H4 (cell line): ENCODE results near the gene CDHR4. TPM values are rescaled to one million over a fixed set of nuclear protein-coding genes. Genes with fewer than 3 reads are reported as not detected.
"Not testable (repeated sequence)": the region's sequence is repeated elsewhere in the genome, so short reads cannot be mapped to it uniquely, and the experiment has no call there.

Experiments used
- DNase-seq: peaks from one replicate; pipeline ENCODE4 v3.0.0-alpha.2; 2015; ENCODE audit warnings: low spot score
- total RNA-seq: library from RNA; depleted of rRNA; stranded (reverse); fragments of >200 nt; shearing (Covaris generic); gene quantifications from 2 replicates; pipeline ENCODE4 v1.2.3, GENCODE V29; 2014

CDHR4 gene
- total RNA-seq, 1 experiment from 2014 or later: not detected

DNA sequence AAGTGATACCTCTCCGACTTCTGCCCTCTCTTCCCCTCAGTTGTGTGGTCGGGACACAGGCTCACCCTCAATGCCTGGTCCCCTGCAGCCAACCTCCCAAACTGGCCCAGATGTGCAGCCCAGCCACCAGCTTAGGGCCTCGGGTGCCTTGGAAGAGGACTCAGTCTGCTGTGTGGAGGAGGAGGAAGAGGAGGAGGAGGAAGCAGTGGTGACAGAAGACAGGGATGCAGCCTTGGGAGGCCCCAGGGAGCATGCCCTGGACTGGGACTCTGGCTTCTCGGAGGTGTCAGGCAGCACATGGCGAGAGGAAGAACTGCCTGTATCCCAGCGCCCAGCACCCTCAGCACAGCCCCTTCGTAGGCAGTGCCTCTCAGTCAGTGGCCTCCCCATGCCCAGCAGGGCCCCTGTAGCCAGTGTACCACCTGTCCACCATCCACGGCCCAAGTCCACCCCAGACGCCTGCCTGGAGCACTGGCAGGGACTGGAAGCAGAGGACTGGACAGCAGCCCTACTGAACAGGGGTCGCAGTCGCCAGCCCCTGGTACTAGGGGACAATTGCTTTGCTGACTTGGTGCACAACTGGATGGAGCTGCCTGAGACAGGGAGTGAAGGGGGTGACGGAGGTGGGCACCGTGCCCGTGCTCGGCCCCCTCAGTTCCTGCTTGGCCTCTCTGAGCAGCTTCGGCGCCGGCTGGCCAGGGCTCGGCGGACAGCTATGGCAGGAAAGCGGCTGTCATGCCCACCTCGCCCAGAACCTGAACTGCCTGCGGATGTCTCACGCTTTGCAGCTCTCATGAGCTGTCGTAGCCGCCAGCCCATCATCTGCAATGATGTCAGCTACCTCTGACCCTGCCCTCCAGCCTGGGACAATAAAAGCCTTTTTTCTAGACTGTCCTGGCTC lies 4.7 kb upstream of the CDHR4 start:
- no peak for DNase-seq

DNA sequence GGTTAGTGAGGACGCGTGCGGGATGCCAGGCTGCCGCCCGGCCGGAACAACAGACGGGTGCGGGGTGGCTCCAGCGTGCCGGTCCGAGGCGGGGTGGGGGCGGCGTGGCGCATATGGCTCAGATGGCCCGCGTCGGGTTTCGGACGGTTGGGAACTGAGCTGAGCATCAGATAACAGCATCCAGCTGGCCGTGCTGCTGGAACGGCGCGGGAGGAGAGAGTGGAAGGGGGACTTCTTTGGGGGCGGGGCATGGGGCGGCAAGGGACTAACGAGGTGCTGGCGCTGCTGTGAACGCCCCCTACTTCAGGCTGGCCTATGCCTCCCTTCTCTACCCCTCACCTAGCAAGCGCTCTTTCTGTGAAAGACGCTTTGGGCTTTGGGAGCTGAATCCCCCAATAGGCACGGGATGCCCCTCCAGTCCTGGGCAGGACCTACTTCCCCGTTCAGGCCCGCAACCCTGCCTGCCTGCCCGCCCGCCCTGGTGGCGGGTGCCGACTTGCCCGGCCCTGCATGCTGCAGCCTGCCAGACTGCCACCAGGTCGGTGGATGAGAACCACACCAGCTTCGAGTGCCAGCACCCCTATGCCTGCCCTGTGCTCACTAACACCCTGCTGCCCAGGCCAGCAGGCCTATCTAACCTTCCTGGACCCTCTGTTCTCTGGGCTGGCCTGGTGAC lies 3.9 kb upstream of the CDHR4 start:
- DNase-seq: no peak

DNA sequence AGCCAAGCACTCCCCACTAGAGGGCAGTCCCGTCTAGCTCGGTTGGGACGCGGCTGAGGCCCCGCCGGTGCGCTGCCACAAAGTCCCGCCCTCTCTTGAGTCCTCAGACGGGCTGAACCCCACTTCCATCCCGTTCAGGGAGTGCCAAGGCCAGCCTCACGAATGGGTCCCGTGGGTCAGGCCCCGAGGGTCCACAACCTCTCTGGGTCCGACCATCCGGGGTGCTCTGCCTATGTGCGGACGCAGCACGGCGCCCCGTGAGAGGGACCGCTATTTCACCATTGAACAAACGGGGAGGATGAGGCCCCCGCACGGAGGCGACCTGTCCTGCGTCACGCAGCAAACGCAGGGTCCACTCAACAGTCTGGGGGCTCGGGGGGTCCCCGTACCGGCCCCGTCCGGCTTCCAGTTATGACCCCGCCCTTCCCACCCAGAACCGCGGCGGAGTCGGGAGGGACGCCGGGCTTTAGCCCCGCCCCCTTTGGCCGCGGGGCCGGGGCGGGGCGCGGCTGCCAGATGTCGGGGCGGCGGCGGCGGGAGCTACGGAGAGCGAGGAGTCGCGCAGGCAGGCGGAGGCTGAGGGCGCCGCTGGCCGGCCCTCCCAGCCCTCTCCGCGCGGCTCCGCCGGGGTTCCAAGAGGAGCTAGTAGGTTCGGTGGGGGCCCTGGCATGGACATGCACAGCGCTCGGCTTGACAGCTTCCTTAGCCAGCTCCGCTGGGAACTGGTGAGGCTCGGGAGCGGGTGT lies 3.2 kb upstream of the CDHR4 start, which contains the start of gene INKA1:
TSS of gene INKA1 (plus strand) at position 543 of the 746 bp plus-strand sequence. CDS start at position 675, 132 bp downstream.
- peak; percentile 69 for DNase-seq

DNA sequence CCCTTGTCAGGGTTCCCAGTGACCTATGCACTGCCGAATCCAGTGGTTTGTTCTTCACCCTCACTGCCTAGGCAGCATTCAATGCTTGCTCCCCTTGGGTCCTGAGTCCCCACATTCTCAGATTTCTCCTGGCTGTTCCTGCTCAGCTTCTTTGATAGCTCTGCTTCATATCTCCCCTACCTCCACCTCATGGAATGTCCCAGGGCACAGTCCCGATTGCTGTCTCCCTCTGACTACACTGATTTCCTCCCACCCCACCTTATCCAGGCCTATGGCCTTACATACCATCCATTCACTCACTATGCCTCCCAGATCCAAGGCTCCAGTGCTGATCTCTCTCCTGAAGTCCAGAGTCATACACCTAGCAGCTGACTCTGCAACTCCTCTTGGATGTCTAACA lies 1.5 kb upstream of the CDHR4 start:
- DNase-seq: no peak

- DNase-seq: no peak
Observed at GRCh38 chr3:49799105-49799504, 568 bp downstream of the CDHR4 start.

DNA sequence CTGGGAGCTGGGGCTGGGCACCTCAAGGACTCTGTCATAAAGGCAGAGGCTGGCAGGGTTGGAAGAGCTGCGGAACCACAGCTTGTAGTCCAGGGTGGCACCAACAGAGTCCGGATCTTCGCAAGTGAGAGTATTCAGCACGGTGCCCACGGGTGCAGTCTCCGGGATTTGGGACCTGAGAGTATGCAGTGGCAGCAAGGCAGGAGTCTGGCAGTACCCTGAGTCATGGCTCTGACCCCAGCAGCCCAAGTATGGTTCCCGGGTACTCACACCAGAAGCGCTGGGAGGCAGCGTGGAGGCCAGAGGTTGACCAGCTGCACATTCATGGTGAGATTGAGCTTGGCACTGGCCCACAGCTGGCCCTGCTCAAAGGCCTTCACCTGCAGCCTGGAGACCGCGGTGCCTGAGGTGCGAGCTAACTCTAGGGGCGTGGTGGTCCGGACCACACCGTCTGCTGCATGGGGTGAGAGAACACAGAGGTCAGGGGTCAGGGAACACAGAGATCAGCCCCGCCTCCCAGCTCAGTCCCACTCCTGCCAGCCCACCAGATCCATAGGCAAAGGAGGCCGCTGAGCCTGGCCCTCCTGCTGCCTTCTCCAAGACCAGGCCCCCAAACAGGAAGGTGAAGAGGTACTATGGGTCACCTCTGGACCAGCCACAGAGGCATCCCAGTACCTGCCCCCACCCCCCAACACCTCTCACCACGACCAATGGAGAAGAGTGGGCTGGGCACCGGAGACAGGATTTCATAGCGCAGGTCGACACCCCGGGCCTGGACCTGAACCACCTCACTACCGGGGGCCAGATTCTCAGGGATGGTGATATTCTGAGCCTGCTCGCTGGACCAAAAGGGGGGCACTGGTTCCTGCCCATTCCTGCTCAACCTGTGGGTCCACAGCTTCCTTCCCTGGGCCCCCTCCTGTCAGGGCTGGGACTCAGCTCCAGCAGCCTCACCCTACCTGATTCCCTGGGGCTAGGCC lies 4.5 kb downstream of the CDHR4 start:
- no peak for DNase-seq

DNA sequence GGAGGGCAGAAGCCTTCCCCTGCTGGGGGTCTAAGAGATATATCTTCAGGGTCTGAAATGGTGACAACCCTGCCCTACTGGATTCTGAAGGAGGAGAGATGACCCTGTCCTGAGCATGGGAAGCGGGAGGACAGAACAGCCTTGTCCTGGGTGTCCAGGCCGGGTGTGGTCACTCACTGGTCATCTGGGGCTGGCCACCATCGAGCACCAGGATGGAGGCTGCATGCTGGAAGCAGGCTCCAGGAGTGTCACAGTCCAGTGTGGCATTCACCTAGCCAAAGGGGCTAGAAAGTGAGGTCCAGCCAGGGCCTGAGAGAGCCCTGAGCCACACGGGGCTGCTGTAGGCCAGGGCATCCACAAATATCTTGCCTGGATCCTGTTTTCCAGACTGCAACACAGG lies 5.2 kb downstream of the CDHR4 start:
- no peak for DNase-seq

- no peak for DNase-seq
Observed at GRCh38 chr3:49793486-49794085, 6.1 kb downstream of the CDHR4 start.

GRCh38 chr3:49792371-49793150 lies 7.1 kb downstream of the CDHR4 start:
- DNase-seq: no peak

DNA sequence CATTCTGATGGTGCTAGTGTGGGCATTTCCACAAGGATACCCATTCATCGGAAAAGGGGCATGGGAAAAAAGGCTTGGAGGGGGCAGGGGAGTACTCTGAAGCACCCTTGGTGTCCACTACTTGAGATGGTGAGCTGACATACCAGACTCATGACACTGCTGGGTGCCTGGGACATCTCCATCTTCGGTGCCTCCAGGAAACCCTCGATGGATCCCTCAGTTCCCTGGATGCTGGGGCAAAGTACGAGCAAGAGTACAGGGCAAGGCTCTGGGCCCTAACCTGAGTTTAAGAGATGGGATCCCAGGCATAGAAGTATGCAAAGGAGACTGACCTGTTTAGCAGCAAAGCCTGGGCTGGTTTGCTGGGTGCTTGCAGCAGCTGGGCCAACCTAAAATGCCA lies 8.1 kb downstream of the CDHR4 start:
- no peak for DNase-seq

DNA sequence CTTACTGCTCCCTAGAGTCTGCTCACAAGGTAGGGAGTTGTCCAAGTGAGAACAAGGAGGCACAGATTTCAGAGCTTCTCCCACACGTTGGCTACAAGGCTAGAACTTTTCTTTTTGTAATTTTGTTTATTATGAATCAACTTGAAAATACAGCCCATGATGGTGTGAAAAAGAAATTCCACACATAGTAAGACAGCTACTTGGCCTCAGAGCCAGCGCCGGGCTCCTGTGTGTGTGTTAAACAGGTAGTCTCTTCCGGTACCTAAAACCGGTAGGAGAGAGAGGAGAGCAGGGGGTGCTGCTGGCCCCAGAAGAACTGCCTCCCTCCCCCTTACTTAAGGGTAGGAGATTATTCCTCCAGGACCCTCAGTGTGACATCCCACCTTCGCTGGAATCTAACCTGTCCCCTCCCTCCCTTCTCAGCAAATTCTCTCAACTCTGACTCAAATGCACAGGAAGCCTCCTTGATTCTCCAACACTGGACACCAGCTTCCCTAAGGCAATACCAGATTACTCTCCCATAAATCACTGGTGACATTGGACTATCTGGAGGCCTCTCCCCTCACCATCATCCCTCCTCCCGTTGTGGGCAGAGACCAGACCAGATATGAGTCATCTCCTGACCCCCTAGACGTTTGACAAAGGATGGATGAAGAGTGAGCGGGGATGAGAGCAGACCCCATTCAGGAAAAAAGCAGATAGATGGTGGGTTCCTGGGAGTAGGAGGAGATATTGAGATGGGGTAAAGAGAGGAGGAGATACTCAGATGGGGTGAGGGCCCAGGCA lies 8.9 kb downstream of the CDHR4 start:
- no peak for DNase-seq

DNA sequence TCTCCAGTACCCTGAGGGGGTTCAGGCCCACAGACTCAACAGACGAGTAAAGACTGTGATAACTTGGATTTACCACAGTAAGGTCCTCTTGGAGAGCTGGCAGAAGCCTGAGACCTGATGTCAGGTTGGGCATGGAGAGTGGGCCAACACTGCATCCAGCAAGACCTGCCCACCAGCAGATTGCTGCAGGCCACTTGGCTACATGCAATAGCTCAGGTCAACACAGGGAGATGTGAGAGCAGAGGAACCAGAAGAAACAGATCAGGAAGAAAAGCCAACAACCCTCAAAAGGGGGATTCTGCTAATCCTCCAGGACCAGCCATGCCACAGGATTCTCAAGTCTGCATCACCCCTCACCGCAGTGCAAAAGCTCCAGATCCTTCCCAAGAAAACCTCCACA lies 11.6 kb downstream of the CDHR4 start:
- no peak for DNase-seq

DNA sequence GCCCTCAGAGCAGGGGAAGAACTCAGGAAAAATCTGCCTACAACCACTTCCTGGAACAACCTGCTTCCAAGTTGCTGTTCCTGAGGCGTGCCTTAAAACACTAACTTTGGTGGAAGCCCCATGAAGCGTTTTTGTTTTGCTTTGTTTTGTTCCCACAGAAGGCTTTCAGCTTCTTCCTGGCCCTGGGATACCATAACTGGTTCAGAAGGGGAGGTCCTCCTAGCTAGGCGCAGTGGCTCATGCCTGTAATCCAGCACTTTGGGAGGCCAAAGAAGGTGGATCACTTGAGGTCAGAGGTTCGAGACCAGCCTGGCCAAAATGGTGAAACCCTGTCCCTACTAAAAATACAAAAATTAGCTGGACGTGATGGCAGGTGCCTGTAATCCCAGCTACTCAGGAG lies 12.1 kb downstream of the CDHR4 start:
- no peak for DNase-seq

- no peak for DNase-seq
Observed at GRCh38 chr3:49787182-49787464, 12.6 kb downstream of the CDHR4 start.

DNA sequence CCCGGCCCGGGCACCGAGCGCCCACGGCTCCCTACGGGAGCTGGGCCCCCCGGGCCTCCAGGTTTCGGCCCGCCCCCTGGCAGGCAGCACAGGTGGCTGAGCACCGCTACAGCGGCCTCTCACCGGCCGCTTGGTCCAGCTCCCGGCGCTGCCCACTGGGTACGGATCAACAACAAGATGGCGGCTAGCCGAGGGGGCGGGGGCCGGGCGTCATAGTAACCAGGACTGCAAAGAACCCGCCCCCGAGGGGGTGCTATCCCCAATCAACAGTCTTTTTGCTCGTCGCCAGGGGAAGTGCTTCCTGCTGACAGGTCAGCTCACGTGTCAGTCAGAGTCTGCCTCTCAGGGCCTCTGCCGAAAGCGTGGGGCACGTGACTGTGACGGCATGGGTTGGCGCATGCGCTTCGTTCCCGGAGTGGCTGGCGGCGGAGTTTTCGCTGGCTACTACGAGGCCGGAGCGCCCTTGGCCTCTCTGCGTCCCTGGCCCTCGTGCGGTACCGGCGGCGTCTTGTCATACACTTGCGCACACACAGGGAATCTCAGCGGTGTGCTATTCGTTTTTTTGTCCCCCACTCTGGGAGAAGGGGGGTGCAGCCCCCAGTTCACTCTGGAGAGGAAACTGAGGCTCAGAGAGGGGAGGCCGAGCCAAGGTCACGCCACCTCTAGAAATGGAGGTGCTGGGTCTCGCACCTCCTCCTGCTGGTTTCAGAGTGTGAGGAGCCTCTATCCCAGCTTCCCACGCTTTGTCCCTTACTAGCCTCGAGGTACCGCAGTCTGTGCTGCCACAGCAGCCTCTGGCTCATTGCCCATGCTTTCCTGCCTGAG lies 13.1 kb downstream of the CDHR4 start, which contains the start of gene IP6K1:
TSS of gene IP6K1 (minus strand) at position 186 of the 825 bp plus-strand sequence. CDS start 38,502 bp downstream, outside the sequence.
- DNase-seq: peak; percentile 98

DNA sequence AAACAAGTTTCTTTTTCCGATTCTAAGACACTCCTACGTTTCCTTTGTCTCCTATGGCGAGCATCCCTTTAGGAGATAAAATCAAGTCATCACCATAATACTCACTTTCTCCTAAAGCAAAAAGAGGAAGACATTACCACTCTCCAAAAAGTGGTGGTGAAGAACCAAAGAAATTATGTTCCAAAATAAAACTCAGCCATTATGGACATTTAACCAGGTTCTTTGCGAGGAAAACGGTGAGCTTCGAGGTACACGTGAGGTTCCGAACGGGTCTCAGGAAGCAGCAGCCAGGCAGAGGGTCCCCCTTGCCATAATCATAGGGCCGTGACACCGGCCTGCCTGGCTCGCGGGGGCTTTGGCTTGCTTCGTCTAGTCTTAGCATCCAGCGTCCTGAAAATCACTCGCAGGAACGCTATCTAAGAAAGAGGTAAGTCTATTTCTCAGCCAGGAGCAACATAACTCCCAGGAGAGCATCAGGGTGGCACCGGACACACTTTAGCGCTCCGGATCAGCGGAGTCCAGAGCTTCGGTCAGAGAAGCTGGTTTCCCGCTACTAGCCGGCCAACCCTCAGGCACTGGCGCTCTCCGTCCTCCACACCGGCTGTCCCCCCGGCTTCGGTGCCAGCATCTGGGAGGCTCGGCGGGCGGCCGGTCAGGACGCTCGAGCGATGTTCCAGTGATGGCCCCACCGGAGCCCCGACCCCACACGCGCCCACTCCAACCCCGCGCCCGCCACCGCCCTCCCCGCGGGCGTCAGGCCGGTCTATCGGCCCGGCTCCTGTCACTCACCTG lies 13.9 kb downstream of the CDHR4 start:
- DNase-seq: no peak

- not testable (repeated sequence) for DNase-seq
Observed at GRCh38 chr3:49782277-49782676, 17.4 kb downstream of the CDHR4 start.
